WTC11 (cell line): ENCODE results near the gene UCP3. TPM values are rescaled to one million over a fixed set of nuclear protein-coding genes. Genes with fewer than 3 reads are reported as not detected.

Source experiments
- ATAC-seq: fragments of 200-7000 bp; cut with Tn5 transposase; 2 replicates; pipeline ENCODE4 v1.10.0; 2021; ENCODE audit warnings: mild to moderate bottlenecking, moderate library complexity
- CTCF ChIA-PET: fragments of 300-600 bp; sonication (Branson Sonifier 250); formaldehyde crosslinking; loops from one replicate; lab custom pipeline; 2021; ENCODE audit warnings: antibody characterized with exemption; lab: Charles Lee
- POLR2A ChIA-PET: fragments of 350-600 bp; sonication (Branson Sonifier 250); formaldehyde crosslinking; loops from one replicate; lab custom pipeline; 2021; ENCODE audit warnings: antibody characterized with exemption; lab: Charles Lee
- DNase-seq: peaks from one replicate; pipeline ENCODE4 v3.0.0; 2021; ENCODE audit warnings: low spot score
- H3K27ac Mint-ChIP-seq: 2 replicates; pipeline ENCODE4 v1.8.0; 2021; ENCODE audit warnings: mixed read lengths
- H3K27me3 Mint-ChIP-seq: 2 replicates; pipeline ENCODE4 v1.8.0; 2021; ENCODE audit warnings: low read depth, mild to moderate bottlenecking, moderate library complexity, mixed read lengths
- H3K36me3 Mint-ChIP-seq: 2 replicates; pipeline ENCODE4 v1.8.0; 2021; ENCODE audit warnings: mixed read lengths
- H3K4me1 Mint-ChIP-seq: 2 replicates; pipeline ENCODE4 v1.8.0; 2022; ENCODE audit warnings: mixed read lengths
- H3K4me3 Mint-ChIP-seq: 2 replicates; pipeline ENCODE4 v1.8.0; 2021; ENCODE audit warnings: mild to moderate bottlenecking, moderate library complexity, mixed read lengths
- H3K9me3 Mint-ChIP-seq: 2 replicates; pipeline ENCODE4 v1.8.0; 2021; ENCODE audit warnings: mixed read lengths
- CREB1 ChIP-seq: sonication (generic); formaldehyde crosslinking; IDR thresholded peaks from 2 replicates; pipeline ENCODE4 v1.8.0; 2023; ENCODE audit warnings: mild to moderate bottlenecking, missing genetic modification reagents
- ELF4 ChIP-seq: sonication (generic); formaldehyde crosslinking; IDR thresholded peaks from 2 replicates; pipeline ENCODE4 v1.8.1; 2022; ENCODE audit warnings: low read depth, mild to moderate bottlenecking, moderate library complexity, missing genetic modification reagents
- FOXK1 ChIP-seq: sonication (generic); formaldehyde crosslinking; IDR thresholded peaks from 2 replicates; pipeline ENCODE4 v1.8.0; 2022; ENCODE audit warnings: mild to moderate bottlenecking, moderate library complexity, missing genetic modification reagents
- GABPB1 ChIP-seq: sonication (generic); formaldehyde crosslinking; IDR thresholded peaks from 2 replicates; pipeline ENCODE4 v1.8.1; 2023; ENCODE audit warnings: mild to moderate bottlenecking, missing genetic modification reagents
- MXD4 ChIP-seq: fragments of 250-450 bp; sonication (Bioruptor Pico); IDR thresholded peaks from 2 replicates; pipeline ENCODE4 v1.8.0; 2021; ENCODE audit warnings: mild to moderate bottlenecking, moderate library complexity, borderline replicate concordance
- MYBL2 ChIP-seq: sonication (generic); formaldehyde crosslinking; IDR thresholded peaks from 2 replicates; pipeline ENCODE4 v1.8.1; 2023; ENCODE audit warnings: mild to moderate bottlenecking, moderate library complexity, missing genetic modification reagents
- NFATC4 ChIP-seq: fragments of 250-450 bp; sonication (Bioruptor Pico); IDR thresholded peaks from 2 replicates; pipeline ENCODE4 v1.9.0; 2021; ENCODE audit warnings: mild to moderate bottlenecking
- NFE2L1 ChIP-seq: sonication (generic); formaldehyde crosslinking; IDR thresholded peaks from 2 replicates; pipeline ENCODE4 v1.8.1; 2023; ENCODE audit warnings: missing genetic modification reagents
- NR3C1 ChIP-seq: sonication (generic); formaldehyde crosslinking; conservative IDR thresholded peaks from 2 replicates; pipeline ENCODE4 v1.8.1; 2023; ENCODE audit warnings: low read depth, mild to moderate bottlenecking, missing genetic modification reagents
- RORB ChIP-seq: fragments of 250-450 bp; sonication (Bioruptor Pico); IDR thresholded peaks from 2 replicates; pipeline ENCODE4 v1.9.0; 2021; ENCODE audit warnings: mild to moderate bottlenecking
- SOX15 ChIP-seq: fragments of 250-450 bp; sonication (Bioruptor Pico); IDR thresholded peaks from 2 replicates; pipeline ENCODE4 v1.9.0; 2021; ENCODE audit warnings: mild to moderate bottlenecking
- SP1 ChIP-seq: sonication (generic); formaldehyde crosslinking; conservative IDR thresholded peaks from 2 replicates; pipeline ENCODE4 v1.8.1; 2022; ENCODE audit warnings: missing genetic modification reagents
- TCF7 ChIP-seq: sonication (generic); formaldehyde crosslinking; IDR thresholded peaks from 2 replicates; pipeline ENCODE4 v1.8.0; 2022; ENCODE audit warnings: mild to moderate bottlenecking, low read depth, missing genetic modification reagents, moderate library complexity
- TP53 ChIP-seq: sonication (generic); formaldehyde crosslinking; IDR thresholded peaks from 2 replicates; pipeline ENCODE4 v1.8.1; 2023; ENCODE audit warnings: mild to moderate bottlenecking, missing genetic modification reagents
- ZBTB21 ChIP-seq: sonication (generic); formaldehyde crosslinking; IDR thresholded peaks from 2 replicates; pipeline ENCODE4 v1.8.1; 2023; ENCODE audit warnings: mild to moderate bottlenecking, missing genetic modification reagents, borderline replicate concordance
- ZMAT4 ChIP-seq: fragments of 250-450 bp; sonication (Bioruptor Pico); IDR thresholded peaks from 2 replicates; pipeline ENCODE4 v1.9.0; 2021; ENCODE audit warnings: mild to moderate bottlenecking
- ZNF138 ChIP-seq: sonication (generic); formaldehyde crosslinking; conservative IDR thresholded peaks from 2 replicates; pipeline ENCODE4 v1.8.1; 2022; ENCODE audit warnings: mild to moderate bottlenecking, moderate library complexity, missing genetic modification reagents
- ZNF317 ChIP-seq: sonication (generic); formaldehyde crosslinking; IDR thresholded peaks from 2 replicates; pipeline ENCODE4 v1.8.1; 2023; ENCODE audit warnings: low read depth, mild to moderate bottlenecking, moderate library complexity, missing genetic modification reagents, borderline replicate concordance
- ZNF416 ChIP-seq: fragments of 250-450 bp; sonication (Bioruptor Pico); IDR thresholded peaks from 2 replicates; pipeline ENCODE4 v1.9.0; 2021; ENCODE audit warnings: mild to moderate bottlenecking, inconsistent platforms
- total RNA-seq: library from RNA; stranded (reverse); gene quantifications from 3 replicates; pipeline ENCODE4 v1.2.3, GENCODE V29; 2021
- TF ChIP-seq, protein P1 (sequence below): sonication (generic); formaldehyde crosslinking; IDR thresholded peaks from 2 replicates; pipeline ENCODE4 v1.8.1; 2022; ENCODE audit warnings: low read depth, missing genetic modification reagents, borderline replicate concordance
- TF ChIP-seq, protein P2 (sequence below): fragments of 250-450 bp; sonication (Bioruptor Pico); IDR thresholded peaks from 2 replicates; pipeline ENCODE4 v2.1.2; 2022; ENCODE audit warnings: mild to moderate bottlenecking, moderate library complexity
- TF ChIP-seq, protein P3 (sequence below): fragments of 250-450 bp; sonication (Bioruptor Pico); IDR thresholded peaks from 2 replicates; pipeline ENCODE4 v1.9.0; 2021; ENCODE audit warnings: mild to moderate bottlenecking
- TF ChIP-seq, protein P4 (sequence below): sonication (generic); formaldehyde crosslinking; IDR thresholded peaks from 2 replicates; pipeline ENCODE4 v1.8.1; 2022; ENCODE audit warnings: mild to moderate bottlenecking, missing genetic modification reagents, moderate library complexity, borderline replicate concordance
- TF ChIP-seq, protein P5 (sequence below): sonication (generic); formaldehyde crosslinking; IDR thresholded peaks from 2 replicates; pipeline ENCODE4 v1.8.1; 2022; ENCODE audit warnings: mild to moderate bottlenecking, moderate library complexity, missing genetic modification reagents
- TF ChIP-seq, protein P6 (sequence below): sonication (generic); formaldehyde crosslinking; IDR thresholded peaks from 2 replicates; pipeline ENCODE4 v1.8.1; 2023; ENCODE audit warnings: mild to moderate bottlenecking, missing genetic modification reagents

Gene UCP3
- total RNA-seq, 1 experiment from 2014 or later: 0.55 TPM

GRCh38 chr11:73995247-73995646 is 13.6 kb downstream of the UCP3 start (continued):
- TF ChIP-seq, protein P1, sequence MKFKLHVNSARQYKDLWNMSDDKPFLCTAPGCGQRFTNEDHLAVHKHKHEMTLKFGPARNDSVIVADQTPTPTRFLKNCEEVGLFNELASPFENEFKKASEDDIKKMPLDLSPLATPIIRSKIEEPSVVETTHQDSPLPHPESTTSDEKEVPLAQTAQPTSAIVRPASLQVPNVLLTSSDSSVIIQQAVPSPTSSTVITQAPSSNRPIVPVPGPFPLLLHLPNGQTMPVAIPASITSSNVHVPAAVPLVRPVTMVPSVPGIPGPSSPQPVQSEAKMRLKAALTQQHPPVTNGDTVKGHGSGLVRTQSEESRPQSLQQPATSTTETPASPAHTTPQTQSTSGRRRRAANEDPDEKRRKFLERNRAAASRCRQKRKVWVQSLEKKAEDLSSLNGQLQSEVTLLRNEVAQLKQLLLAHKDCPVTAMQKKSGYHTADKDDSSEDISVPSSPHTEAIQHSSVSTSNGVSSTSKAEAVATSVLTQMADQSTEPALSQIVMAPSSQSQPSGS (CRISPR knock-in tag): no peak
- TF ChIP-seq NR3C1 (CRISPR knock-in tag) (no peak), NFE2L1 (CRISPR knock-in tag) (no peak), RORB (CRISPR knock-in tag) (no peak), GABPB1 (CRISPR knock-in tag) (no peak), ZNF138 (CRISPR knock-in tag) (no peak)

DNA sequence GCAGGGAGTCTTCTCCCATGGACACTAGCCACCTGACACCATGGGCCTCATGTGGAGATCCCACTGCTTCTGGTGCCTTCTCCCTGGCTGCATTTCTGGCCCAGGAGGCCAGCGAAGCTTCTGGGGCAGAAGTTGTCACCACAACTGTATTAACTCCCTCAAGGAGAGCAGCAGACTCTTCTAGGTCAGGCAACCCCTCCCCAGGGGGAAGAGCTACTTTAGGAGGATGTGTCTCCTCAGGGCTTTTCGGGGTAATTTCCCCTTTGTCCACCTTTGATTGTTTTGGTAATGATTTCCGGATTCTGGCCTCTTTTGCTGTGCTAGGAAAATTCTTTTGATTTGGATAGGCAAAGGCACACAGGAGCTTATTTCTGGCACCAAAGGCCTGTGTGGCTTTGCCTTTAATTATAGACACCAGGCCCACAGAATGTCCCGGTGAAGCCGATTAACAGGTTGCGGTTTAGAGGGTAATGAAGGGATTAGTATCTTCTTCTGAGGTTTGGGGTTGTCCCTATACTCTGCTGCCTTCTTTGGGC is 17.3 kb downstream of the UCP3 start:
- no peaks in the 10 kb centered on the region for H3K9me3 Mint-ChIP-seq
- no peaks in the 10 kb centered on the region for H3K36me3 Mint-ChIP-seq
- CTCF ChIA-PET: no interaction called here
- no peak overlapping the region for H3K4me3 Mint-ChIP-seq
- no peak for TF ChIP-seq FOXK1 (CRISPR knock-in tag)
- no peak for TF ChIP-seq GABPB1 (CRISPR knock-in tag)
- TF ChIP-seq, protein P2, sequence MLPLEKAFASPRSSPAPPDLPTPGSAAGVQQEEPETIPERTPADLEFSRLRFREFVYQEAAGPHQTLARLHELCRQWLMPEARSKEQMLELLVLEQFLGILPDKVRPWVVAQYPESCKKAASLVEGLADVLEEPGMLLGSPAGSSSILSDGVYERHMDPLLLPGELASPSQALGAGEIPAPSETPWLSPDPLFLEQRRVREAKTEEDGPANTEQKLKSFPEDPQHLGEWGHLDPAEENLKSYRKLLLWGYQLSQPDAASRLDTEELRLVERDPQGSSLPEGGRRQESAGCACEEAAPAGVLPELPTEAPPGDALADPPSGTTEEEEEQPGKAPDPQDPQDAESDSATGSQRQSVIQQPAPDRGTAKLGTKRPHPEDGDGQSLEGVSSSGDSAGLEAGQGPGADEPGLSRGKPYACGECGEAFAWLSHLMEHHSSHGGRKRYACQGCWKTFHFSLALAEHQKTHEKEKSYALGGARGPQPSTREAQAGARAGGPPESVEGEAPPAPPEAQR: no peak
- no peak for TF ChIP-seq MXD4 (CRISPR knock-in tag)
- TF ChIP-seq, protein P3, sequence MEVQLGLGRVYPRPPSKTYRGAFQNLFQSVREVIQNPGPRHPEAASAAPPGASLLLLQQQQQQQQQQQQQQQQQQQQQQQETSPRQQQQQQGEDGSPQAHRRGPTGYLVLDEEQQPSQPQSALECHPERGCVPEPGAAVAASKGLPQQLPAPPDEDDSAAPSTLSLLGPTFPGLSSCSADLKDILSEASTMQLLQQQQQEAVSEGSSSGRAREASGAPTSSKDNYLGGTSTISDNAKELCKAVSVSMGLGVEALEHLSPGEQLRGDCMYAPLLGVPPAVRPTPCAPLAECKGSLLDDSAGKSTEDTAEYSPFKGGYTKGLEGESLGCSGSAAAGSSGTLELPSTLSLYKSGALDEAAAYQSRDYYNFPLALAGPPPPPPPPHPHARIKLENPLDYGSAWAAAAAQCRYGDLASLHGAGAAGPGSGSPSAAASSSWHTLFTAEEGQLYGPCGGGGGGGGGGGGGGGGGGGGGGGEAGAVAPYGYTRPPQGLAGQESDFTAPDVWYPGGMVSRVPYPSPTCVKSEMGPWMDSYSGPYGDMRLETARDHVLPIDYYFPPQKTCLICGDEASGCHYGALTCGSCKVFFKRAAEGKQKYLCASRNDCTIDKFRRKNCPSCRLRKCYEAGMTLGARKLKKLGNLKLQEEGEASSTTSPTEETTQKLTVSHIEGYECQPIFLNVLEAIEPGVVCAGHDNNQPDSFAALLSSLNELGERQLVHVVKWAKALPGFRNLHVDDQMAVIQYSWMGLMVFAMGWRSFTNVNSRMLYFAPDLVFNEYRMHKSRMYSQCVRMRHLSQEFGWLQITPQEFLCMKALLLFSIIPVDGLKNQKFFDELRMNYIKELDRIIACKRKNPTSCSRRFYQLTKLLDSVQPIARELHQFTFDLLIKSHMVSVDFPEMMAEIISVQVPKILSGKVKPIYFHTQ: no peak
- no peak for TF ChIP-seq SOX15 (CRISPR knock-in tag)
- TF ChIP-seq ZBTB21 (CRISPR knock-in tag): no peak
- no peak for TF ChIP-seq TP53 (CRISPR knock-in tag)
- TF ChIP-seq ELF4 (CRISPR knock-in tag): no peak
- TF ChIP-seq, protein P4, sequence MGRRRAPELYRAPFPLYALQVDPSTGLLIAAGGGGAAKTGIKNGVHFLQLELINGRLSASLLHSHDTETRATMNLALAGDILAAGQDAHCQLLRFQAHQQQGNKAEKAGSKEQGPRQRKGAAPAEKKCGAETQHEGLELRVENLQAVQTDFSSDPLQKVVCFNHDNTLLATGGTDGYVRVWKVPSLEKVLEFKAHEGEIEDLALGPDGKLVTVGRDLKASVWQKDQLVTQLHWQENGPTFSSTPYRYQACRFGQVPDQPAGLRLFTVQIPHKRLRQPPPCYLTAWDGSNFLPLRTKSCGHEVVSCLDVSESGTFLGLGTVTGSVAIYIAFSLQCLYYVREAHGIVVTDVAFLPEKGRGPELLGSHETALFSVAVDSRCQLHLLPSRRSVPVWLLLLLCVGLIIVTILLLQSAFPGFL (CRISPR knock-in tag): no peak
- TF ChIP-seq TCF7 (CRISPR knock-in tag): no peak
- TF ChIP-seq CREB1 (CRISPR knock-in tag): no peak
- no peak for TF ChIP-seq NFATC4 (CRISPR knock-in tag)
- TF ChIP-seq ZNF416 (CRISPR knock-in tag): no peak
- TF ChIP-seq ZMAT4 (CRISPR knock-in tag): no peak
- TF ChIP-seq, protein P5, sequence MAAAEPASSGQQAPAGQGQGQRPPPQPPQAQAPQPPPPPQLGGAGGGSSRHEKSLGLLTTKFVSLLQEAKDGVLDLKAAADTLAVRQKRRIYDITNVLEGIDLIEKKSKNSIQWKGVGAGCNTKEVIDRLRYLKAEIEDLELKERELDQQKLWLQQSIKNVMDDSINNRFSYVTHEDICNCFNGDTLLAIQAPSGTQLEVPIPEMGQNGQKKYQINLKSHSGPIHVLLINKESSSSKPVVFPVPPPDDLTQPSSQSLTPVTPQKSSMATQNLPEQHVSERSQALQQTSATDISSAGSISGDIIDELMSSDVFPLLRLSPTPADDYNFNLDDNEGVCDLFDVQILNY: no peak
- TF ChIP-seq MYBL2 (CRISPR knock-in tag): no peak
- no peak for TF ChIP-seq ZNF317 (CRISPR knock-in tag)
- TF ChIP-seq SP1: no peak
- TF ChIP-seq, protein P6, sequence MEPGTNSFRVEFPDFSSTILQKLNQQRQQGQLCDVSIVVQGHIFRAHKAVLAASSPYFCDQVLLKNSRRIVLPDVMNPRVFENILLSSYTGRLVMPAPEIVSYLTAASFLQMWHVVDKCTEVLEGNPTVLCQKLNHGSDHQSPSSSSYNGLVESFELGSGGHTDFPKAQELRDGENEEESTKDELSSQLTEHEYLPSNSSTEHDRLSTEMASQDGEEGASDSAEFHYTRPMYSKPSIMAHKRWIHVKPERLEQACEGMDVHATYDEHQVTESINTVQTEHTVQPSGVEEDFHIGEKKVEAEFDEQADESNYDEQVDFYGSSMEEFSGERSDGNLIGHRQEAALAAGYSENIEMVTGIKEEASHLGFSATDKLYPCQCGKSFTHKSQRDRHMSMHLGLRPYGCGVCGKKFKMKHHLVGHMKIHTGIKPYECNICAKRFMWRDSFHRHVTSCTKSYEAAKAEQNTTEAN (CRISPR knock-in tag): no peak
- no peak for ATAC-seq
- no peaks in the 10 kb centered on the region for H3K27me3 Mint-ChIP-seq
- peaks cover 11% of the 10 kb centered on the region for H3K4me1 Mint-ChIP-seq
- POLR2A ChIA-PET: no interaction called here
- H3K27ac Mint-ChIP-seq: no peak overlapping the region
- no peak for DNase-seq
